Daoy (cell line): ENCODE measurements around the gene PITPNM2. TPM values are rescaled to one million over a fixed set of nuclear protein-coding genes. Genes with fewer than 3 reads are reported as not detected.
"Not testable (repeated sequence)": the region's sequence is repeated elsewhere in the genome, so short reads cannot be mapped to it uniquely, and the experiment has no call there.

Experiments used
- DNase-seq: peaks from one replicate; pipeline ENCODE4 v3.0.0-alpha.2; 2015; ENCODE audit warnings: low read depth
- total RNA-seq: library from RNA; depleted of rRNA; stranded (reverse); fragments of >200 nt; shearing (Covaris generic); gene quantifications from 2 replicates; pipeline ENCODE4 v1.2.3, GENCODE V29; 2014

PITPNM2 gene
- total RNA-seq, 1 experiment from 2014 or later, result 1.4 TPM

- DNase-seq, result no peak
These were observed 30.3 kb downstream of the PITPNM2 start for GRCh38 chr12:123120452-123121166.

DNA sequence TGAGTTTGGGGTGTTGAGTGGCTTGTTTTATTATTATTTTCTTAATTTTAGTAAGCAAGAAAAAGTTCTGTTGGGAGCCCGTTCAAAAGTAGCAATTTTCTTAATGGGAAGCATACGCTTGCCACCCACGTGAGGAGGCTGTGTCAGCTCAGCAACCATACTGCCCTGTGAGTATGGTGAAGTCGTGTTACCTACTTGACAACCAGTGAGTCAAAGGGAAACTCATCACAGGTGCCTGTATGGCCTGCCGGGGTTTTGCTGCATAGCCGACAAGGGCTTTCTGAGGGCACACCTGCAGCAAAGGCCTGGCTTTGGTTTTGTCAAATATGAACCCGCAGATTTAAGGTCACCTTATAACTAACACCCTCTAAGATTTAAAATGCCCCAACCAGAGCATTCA lies 31.1 kb downstream of the PITPNM2 start:
- no peak for DNase-seq

DNA sequence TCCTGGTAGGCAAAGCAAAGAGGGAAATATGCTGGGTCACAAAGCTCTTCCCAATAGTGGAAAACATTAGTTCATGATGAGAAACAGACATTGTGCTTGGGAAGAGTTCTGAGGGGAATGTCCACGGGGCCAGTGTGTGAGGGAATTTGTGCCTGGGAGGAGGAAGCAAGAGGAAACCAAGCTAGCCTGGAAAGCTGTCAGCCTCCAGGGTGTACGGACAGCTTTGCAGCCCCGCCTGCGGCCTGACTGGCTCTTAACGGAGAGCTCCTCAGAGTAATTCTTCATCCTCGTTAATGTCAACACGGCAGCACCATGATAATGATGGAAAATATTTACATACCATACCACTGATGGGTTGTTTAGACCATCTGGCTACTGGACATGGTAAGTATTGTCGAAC lies 32.4 kb downstream of the PITPNM2 start:
- no peak for DNase-seq

DNA sequence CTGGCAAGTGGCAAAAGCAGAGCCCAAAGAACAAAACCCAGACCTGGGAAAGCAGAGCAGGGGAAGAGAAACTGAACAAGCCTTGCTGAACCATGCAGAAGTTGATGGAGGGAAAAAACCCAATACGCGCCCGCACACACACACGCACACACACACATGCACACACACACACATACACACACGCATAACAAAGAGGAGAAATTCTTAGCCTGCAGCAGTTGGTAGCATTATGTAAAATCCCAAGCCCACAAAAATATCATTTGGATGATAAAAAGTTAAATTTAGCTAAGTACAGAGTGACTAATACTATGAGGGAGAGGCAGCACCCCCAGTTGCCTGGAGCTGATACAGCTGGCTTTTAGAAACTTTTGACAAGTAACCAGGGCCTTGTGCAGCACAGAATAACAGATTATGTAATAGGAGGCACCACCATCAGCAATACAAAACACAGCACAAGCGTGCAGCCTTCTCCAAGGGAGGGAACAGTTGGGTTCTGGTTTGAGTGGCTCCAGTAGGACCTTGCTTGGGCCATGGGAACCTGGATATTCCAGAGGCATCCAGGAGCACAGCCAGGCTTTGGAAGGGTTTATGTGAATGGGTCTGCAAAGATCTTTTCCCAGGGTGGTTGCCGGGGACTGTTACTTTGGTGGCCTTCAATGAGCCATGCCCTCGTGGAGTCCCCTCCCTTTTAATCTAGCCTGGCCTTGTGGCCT lies 35.3 kb downstream of the PITPNM2 start:
- peak; percentile 35 for DNase-seq

DNA sequence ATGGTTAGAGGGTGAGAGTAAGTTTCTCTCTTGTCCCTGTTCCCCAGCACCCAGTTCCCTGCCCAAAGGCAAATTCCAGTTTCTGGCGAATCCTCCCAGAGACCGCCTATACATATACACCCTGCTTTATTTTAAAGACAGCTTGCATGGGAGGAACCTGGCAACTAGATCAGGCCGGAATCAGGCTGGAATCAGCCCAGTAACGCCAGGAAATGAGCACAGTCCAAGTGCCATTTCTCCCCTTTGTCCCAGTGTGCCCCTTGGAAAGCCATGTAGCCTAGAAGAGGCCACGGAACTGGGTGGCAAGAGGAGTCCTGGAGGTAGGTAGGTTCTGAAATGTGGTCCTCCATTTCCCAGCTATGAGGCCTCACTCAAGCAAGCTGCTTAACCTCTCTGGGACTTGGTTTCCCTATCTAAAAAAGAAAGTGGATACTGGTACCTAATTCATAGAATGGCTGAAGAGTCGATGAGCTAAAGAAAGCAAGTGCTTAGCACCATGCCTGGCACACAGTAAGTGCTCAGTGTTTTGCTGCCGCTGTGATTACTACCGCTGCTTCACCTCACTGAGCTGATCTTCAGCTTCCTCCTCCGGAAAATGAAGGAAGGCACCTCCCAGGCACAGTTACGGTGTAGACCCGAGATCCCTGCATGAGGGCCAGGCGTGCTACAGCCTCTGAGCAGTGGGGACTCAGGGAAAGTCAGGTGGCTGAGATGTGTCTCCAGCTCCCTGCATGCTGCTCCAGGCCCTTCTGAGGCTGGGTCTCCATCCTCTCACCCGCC lies 36.4 kb downstream of the PITPNM2 start:
- no peak for DNase-seq

GRCh38 chr12:123113026-123113425 lies 37.9 kb downstream of the PITPNM2 start:
- DNase-seq, result no peak

- DNase-seq, result peak; percentile 57
These were observed 39.3 kb downstream of the PITPNM2 start for GRCh38 chr12:123111498-123112165.

GRCh38 chr12:123109319-123109772 lies 41.5 kb downstream of the PITPNM2 start:
- no peak for DNase-seq

- no peak for DNase-seq
These were observed 42.2 kb downstream of the PITPNM2 start for GRCh38 chr12:123108682-123109066.

DNA sequence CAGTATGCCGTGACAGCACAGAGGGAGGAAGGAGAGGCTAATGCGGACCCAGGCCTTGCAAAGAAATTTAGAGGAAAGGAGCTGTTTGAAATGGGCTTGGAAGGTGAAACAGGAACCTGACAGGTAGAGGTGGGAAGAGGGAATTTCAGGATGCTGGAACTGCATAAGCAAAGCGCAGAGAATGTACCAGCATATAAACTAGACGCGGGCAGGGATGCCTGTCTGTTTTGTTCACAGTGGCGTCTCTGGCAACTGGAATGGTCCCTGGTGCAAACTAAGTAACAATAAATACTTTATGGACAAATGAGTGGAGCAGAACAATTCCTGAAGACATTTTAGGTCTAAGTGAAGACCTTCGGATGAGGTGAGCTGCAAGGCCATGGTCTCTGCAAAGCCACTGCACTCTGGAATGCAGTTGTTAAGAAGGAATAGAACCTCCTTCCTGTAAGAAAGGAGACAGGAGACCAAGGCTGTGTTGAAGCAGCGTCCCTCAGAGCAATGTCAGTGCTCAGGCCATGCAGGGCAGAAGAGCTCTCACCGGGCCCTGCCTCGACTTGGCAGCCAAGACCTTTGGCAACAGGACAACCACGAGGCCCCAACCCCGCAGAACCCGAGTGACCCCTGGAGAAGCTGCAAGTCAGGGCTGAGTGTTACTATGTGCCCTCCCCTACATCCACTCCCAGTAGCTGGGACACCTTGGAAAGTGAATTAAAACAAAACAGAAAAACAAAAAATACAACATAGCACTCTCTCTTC lies 42.8 kb downstream of the PITPNM2 start:
- no peak for DNase-seq

GRCh38 chr12:123106640-123107359 lies 44.1 kb downstream of the PITPNM2 start:
- peak; percentile 23 for DNase-seq

DNA sequence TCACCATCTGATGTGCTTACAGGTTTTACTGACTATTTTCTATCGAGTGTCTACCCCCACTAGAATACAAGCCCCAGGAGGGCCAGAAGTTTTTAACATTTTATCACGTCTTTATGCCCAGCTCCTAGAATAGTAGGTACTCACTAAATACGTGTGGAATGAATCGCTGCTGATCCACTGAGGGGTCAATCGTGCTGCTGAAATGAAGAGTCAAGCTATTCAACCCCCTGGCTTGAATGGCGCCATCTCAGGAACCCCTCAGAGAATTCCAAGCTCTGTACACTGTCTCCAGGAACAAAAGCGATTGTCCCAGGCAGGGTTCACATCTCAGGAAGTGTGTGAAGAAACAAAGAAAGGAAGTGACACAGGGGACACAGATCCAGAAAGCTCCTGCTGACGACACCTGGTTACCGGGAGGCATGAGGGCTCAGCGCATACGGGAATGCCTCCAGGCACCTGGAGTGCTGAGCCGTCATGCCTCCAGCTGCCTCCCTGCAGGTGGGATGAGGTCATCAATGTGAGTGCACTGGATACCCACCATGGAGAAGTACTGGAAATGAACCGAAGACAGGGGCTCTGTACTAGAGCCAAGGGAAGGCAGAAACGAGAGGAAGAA lies 45.6 kb downstream of the PITPNM2 start:
- DNase-seq, result peak; percentile 37

GRCh38 chr12:123104809-123105208 lies 46.1 kb downstream of the PITPNM2 start:
- DNase-seq, result no peak

DNA sequence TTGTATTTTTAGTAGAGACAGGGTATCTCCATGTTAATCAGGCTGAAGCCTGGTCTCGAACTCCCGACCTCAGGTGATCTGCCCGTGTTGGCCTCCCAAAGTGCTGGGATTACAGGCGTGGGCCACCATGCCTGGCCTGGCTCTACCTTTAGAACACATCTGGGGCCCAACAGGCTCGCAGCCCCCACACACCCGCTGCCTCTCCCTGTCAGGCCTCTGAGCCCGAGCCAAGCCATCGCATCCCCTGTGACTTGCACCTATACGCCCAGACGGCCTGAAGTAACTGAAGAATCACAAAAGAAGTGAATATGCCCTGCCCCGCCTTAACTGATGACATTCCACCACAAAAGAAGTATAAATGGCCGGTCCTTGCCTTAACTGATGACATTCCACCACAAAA lies 46.8 kb downstream of the PITPNM2 start:
- DNase-seq, result not testable (repeated sequence)

DNA sequence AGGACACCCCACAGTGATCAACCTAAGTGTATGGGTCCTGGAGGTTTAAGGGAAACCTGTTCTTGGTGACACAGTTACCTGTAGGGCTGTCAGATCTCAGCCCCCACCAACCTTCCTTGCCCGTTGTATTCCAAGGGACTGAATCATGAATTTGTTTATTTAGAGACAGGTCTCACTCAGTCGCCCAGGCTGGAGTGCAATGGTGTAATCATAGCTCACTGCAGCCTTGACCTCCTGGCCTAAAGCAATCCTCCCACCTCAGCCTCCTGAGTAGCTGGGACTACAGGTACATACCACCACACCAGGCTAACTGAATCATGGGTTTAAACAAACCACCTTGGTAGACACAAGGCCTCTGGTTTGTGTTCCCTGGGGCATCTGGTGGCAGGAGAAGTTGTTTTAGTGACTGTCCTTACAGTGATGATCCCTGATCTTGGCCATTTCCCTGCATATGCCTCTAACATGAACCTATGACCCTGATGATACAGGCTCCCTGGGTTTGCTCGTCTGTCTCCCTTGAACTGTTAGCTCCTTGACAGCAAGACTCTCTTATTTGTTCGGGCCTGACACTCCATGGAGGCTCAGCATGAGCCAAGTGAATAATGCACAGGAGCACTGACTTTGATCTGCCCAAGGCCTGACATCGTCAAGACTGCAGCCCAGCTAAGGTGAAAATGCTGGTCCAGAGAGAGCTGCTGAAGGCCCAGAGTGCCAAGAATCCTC lies 47.9 kb downstream of the PITPNM2 start:
- DNase-seq, result no peak

DNA sequence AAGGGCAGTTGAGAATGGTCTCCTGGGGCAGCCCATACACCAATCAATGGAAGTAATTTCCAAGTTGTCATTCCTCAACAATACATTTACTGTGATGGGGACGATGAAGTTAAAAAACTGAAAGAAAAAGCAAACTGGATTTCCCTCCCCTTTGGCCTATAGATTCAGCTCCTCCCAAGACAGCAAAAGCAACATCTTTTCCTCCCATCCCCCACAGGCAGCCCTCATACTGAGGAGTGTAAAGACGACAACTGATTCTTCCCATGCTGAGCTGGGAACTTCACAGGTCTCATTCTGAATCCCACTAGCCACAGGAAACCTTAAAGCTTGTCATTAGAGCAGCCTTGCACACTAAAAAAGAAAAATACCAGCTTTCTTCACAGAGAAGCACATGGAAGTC lies 48.5 kb downstream of the PITPNM2 start:
- DNase-seq, result no peak

- no peak for DNase-seq
These were observed 49.4 kb downstream of the PITPNM2 start for GRCh38 chr12:123101526-123101925.
